ENCODE results near the gene FRYL.
A peak's percentile ranks its signal among the peaks of the same experiment; 100 is the strongest.

FRYL gene

DNA sequence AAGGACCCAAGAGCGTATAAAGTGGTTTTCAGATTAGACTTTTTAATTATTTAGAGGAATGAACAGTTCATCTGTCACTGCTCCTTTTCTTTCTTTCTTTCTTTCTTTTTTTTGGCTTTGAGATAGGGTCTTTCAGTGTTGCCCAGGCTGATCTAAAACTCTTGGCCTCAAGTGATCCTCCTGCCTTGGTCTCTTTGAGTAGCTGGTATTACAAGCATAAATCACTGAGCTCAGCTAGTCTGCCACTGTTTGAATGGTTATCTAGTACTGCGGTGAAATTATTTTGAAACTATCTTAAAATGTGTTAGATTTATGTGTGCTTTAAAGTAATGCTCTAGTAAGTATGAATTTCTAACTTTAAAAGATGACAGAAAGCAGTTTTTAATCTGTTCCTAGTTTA lies 6.5 kb upstream of the FRYL start:
- H3K4me3 ChIP-seq (replicated peaks; ENCODE audit: low read depth, low read length): no peak overlapping the region
- TF ChIP-seq, protein P1, sequence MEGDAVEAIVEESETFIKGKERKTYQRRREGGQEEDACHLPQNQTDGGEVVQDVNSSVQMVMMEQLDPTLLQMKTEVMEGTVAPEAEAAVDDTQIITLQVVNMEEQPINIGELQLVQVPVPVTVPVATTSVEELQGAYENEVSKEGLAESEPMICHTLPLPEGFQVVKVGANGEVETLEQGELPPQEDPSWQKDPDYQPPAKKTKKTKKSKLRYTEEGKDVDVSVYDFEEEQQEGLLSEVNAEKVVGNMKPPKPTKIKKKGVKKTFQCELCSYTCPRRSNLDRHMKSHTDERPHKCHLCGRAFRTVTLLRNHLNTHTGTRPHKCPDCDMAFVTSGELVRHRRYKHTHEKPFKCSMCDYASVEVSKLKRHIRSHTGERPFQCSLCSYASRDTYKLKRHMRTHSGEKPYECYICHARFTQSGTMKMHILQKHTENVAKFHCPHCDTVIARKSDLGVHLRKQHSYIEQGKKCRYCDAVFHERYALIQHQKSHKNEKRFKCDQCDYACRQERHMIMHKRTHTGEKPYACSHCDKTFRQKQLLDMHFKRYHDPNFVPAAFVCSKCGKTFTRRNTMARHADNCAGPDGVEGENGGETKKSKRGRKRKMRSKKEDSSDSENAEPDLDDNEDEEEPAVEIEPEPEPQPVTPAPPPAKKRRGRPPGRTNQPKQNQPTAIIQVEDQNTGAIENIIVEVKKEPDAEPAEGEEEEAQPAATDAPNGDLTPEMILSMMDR (IDR thresholded peaks at IDR 0.05; ENCODE audit: low read depth, low read length, missing control alignments): no peak
- no peak for DNase-seq (ENCODE audit: extremely low read depth, low read depth)

DNA sequence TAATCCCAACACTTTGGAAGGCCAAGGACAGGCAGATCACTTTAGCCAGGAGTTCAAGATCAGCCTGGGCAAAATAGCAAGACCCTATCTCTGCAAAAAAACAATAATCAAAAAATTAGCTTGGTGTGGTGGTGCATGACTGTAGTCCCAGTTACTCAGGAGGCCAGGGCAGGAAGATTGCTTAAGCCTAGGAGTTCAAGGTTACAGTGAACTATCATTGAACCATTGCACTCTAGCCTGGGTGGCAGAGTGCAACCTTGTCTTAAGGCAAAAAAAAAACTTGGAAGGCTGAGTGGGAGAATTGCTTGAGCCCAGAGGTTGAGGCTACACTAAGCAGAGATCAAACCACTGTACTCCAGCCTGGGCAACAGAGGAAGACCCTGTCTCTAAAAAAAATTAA lies 5.2 kb upstream of the FRYL start:
- DNase-seq (ENCODE audit: extremely low read depth, low read depth): no peak
- TF ChIP-seq, protein P1 (IDR thresholded peaks at IDR 0.05; ENCODE audit: low read depth, low read length, missing control alignments): no peak
- H3K4me3 ChIP-seq (replicated peaks; ENCODE audit: low read depth, low read length): no peak overlapping the region

DNA sequence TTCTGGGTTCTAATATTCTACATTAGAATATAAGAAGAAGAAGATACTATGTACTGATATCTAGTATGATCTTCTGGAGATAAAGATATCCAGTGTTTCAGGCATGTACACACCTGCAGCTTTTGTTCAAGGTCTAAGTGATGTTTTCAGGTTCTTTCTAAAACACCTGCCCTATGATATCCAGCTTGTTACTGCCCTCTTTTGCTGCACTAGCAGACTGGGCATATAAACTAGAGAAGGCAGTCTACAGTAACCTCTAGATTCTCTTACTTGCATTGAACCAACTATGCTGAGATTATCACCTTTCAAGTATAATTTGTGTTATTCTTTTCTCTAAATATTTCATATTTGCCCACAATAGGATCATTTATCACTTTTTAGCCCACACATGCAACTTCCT lies 1.9 kb upstream of the FRYL start:
- TF ChIP-seq, protein P1 (IDR thresholded peaks at IDR 0.05; ENCODE audit: low read depth, low read length, missing control alignments): no peak
- no peak overlapping the region for H3K4me3 ChIP-seq (replicated peaks; ENCODE audit: low read depth, low read length)
- DNase-seq (ENCODE audit: extremely low read depth, low read depth): no peak

DNA sequence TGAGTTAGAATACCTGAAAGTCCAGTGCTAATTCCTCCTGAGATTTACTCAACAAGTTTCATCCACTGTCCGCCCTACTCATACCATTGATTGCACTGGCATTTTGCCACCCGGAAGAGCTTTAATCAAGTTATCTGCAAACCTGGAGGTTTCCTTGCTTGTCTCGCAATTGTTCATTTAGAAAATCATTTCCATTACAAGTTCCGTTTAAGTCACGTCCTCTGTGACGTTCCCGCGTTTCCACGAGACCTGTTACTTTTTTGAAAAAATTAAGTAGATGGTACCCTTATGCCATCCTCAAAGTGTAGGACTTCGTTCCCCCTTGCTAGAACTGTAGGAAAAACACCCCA lies 761 bp upstream of the FRYL start:
- TF ChIP-seq, protein P1 (IDR thresholded peaks at IDR 0.05; ENCODE audit: low read depth, low read length, missing control alignments): no peak
- no peak for DNase-seq (ENCODE audit: extremely low read depth, low read depth)

DNA sequence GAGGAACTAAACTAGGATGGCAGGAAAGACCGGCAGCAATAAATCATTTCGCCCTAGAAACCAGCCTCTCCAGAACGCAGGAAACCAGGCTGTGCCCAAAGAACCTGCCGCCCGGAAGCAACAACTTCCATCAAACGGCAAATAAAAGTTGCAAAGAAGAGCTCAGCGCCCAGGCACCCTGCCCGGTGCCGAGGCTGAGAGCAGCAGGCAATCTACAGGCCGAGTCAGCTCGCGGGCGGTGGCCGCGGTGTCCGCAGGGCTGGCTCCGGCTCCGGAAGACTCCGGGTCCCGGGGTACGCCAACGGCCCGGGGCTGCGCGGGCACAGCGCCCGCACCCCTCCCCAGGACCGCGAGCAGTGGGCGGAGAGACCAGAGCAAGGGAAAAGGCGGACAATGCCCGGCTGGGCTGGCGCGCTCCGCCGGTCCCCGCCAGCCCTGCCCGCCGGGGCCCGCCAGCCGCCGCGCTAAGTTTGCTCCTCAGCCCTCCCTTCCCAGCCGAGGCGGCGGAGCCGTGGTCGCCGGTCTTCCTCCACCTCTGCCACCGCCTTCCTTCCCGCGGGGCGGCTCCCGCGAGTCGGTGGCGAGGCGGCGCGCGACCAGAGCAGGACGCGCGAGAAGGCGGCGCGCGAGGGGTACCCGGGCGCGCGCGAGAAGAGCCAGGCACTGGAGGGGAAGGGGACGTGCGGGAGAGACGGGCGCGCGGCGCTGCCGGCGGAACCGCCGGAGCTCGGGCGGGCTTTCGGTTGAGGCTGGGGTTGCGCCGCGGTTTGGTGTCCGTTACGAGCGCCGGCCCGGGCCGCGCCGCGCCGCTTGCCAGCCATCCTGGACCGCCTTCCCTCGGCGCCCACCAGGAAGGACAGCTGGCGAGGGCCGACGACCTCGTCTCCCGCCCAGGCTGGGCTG lies 733 bp downstream of the FRYL start:
- H3K4me3 ChIP-seq (replicated peaks; ENCODE audit: low read depth, low read length): peak overlapping the region; percentile 86
- DNase-seq (ENCODE audit: extremely low read depth, low read depth): no peak
- TF ChIP-seq, protein P1 (IDR thresholded peaks at IDR 0.05; ENCODE audit: low read depth, low read length, missing control alignments): no peak

More for the DNA sequence above, 761 bp upstream of the FRYL start:
- H3K4me3 ChIP-seq (replicated peaks; ENCODE audit: low read depth, low read length): peak overlapping the region; percentile 86

DNA sequence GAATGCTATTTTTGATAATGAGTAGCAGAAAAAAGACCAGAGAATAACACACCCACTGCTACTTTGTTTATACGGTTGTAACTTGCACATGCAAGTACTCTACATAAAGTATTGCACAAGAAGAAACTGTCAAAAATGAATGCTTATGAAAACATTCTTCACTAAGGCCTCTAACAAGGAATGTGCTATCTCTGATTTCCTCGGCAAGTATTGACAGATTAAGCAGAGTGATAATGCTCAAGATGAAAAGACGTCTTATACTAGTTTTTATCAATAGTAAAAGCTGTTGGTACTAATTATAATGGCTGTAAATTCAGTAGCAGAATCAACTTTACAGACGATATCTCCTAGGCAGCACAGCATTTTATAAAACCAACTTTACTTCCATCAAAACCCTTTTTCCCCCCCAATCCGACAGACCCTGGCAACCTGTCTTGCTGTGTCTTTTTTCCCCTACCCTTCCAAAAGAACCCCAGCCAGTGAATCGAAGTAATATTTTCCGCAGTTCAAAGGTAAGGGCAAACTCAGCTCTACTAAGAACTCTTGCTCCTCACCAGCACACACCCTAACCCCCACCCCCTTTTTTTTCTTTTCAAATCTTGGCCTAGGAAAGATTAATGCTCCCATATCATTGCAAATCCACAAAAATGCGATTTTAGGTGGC lies 1.5 kb downstream of the FRYL start:
- DNase-seq (ENCODE audit: extremely low read depth, low read depth): no peak
- H3K4me3 ChIP-seq (replicated peaks; ENCODE audit: low read depth, low read length): peak overlapping the region; percentile 86
- TF ChIP-seq, protein P1 (IDR thresholded peaks at IDR 0.05; ENCODE audit: low read depth, low read length, missing control alignments): no peak

All from HFF-Myc (cell line).